GM23248 (cell line): ENCODE results near the gene FKBP10. TPM values are rescaled to one million over a fixed set of nuclear protein-coding genes. Genes with fewer than 3 reads are reported as not detected.

Experiments
- DNase-seq: peaks from one replicate; pipeline ENCODE4 v3.0.0-alpha.2; 2015
- H2AFZ ChIP-seq: fragments of 200-600 bp; sonication (generic); 2 replicates; pipeline ENCODE4 v1.6.1; 2016; ENCODE audit warnings: antibody characterized with exemption
- H3F3A ChIP-seq: fragments of 200-600 bp; sonication (generic); 2 replicates; pipeline ENCODE4 v1.6.1; 2016; ENCODE audit warnings: mild to moderate bottlenecking, antibody characterized with exemption, mixed run types; ENCODE audit not compliant: insufficient read depth
- H3K27ac ChIP-seq: fragments of 200-600 bp; sonication (generic); 2 replicates; pipeline ENCODE4 v1.5.1; 2016; ENCODE audit warnings: mild to moderate bottlenecking
- H3K27me3 ChIP-seq: fragments of 200-600 bp; sonication (generic); replicated peaks from 2 replicates; pipeline ENCODE4 v1.6.1; 2016; ENCODE audit warnings: mild to moderate bottlenecking; ENCODE audit not compliant: insufficient read depth
- H3K36me3 ChIP-seq: fragments of 200-600 bp; sonication (generic); 2 replicates; pipeline ENCODE4 v1.6.1; 2016; ENCODE audit warnings: low read depth, mild to moderate bottlenecking
- H3K4me1 ChIP-seq: fragments of 200-600 bp; sonication (generic); 2 replicates; pipeline ENCODE4 v1.6.1; 2016; ENCODE audit warnings: mild to moderate bottlenecking; ENCODE audit not compliant: insufficient read depth
- H3K4me2 ChIP-seq: fragments of 200-600 bp; sonication (generic); one replicate; pipeline ENCODE4 v1.6.1; 2016; ENCODE audit warnings: mild to moderate bottlenecking; ENCODE audit not compliant: unreplicated experiment
- H3K4me3 ChIP-seq: fragments of 200-600 bp; sonication (generic); 2 replicates; pipeline ENCODE4 v1.5.1; 2016; ENCODE audit warnings: mild to moderate bottlenecking
- H3K79me2 ChIP-seq: fragments of 200-600 bp; sonication (generic); 2 replicates; pipeline ENCODE4 v1.6.1; 2016; ENCODE audit warnings: mild to moderate bottlenecking; ENCODE audit not compliant: insufficient read depth
- H3K9ac ChIP-seq: fragments of 200-600 bp; sonication (generic); 2 replicates; pipeline ENCODE4 v1.6.1; 2016; ENCODE audit warnings: mild to moderate bottlenecking
- H3K9me2 ChIP-seq: fragments of 200-600 bp; sonication (generic); 2 replicates; pipeline ENCODE4 v1.6.1; 2016; ENCODE audit warnings: mixed run types, mild to moderate bottlenecking, moderate library complexity; ENCODE audit not compliant: insufficient read depth
- H3K9me3 ChIP-seq: fragments of 200-600 bp; sonication (generic); one replicate; pipeline ENCODE4 v1.6.1; 2017; ENCODE audit warnings: low read depth
- H4K20me1 ChIP-seq: fragments of 200-600 bp; sonication (generic); 2 replicates; pipeline ENCODE4 v1.6.0; 2016; ENCODE audit not compliant: insufficient read depth
- EZH2 ChIP-seq: fragments of 200-600 bp; sonication (generic); IDR thresholded peaks from 2 replicates; pipeline ENCODE4 v1.6.1; 2018; ENCODE audit warnings: antibody characterized with exemption, mild to moderate bottlenecking; ENCODE audit not compliant: insufficient read depth, poor library complexity, severe bottlenecking
- EZH2phosphoT487 ChIP-seq: fragments of 200-600 bp; sonication (generic); IDR thresholded peaks from 2 replicates; pipeline ENCODE4 v1.6.1; 2018; ENCODE audit warnings: antibody characterized with exemption, moderate library complexity, mild to moderate bottlenecking, low read depth; ENCODE audit not compliant: insufficient read depth
- WGBS, 2 experiments: methylation state at CpG; one replicate each; pipeline ENCODE4 v1.1.6; 2015 to 2017; ENCODE audit warnings: low lambda C conversion rate in 2 of 2, low coverage in 1 of 2; ENCODE audit errors: missing lambda C conversion rate in 2 of 2; 5-methylcytosine and 5-hydroxymethylcytosine counted together
- in situ Hi-C: fragments of 300-500 bp; cut with MboI; formaldehyde crosslinking; loops from 2 replicates; pipeline ENCODE4 v1.15.0; 2020
- polyA plus RNA-seq: library from polyadenylated mRNA; unstranded; fragments of >200 nt; fragmentation: Nextera tagmentation; extraction: Ambion mirVana; gene quantifications from 2 replicates; pipeline ENCODE4 v1.2.1, GENCODE V29; 2016
- total RNA-seq: library from RNA; depleted of rRNA; stranded (reverse); fragments of >200 nt; shearing (Covaris generic); gene quantifications from 2 replicates; pipeline ENCODE4 v1.2.3, GENCODE V29; 2014

The FKBP10 gene
- total and polyA plus RNA-seq, 2 experiments from 2014 or later: 81.5 to 759 TPM

GRCh38 chr17:41803049-41804020 lies 9.5 kb upstream of the FKBP10 start:
- H3K4me1 ChIP-seq: peaks cover 14% of the 10 kb centered on the region
- no peak overlapping the region for H3K9ac ChIP-seq
- no peaks in the 10 kb centered on the region for H3K9me2 ChIP-seq
- no peaks in the 10 kb centered on the region for H3K9me3 ChIP-seq
- H3K27ac ChIP-seq: no peak overlapping the region
- DNase-seq: no peak
- no peak overlapping the region for H3K4me3 ChIP-seq
- H4K20me1 ChIP-seq: no peaks in the 10 kb centered on the region
- H3K4me2 ChIP-seq: no peak overlapping the region
- H2AFZ ChIP-seq: no peak overlapping the region
- in situ Hi-C loops: no loop called here
- peaks cover under 1% of the 10 kb centered on the region; the same call in 1 of the 2 replicates for H3K79me2 ChIP-seq
- TF ChIP-seq EZH2 (no peak), EZH2phosphoT487 (no peak)
- no peaks in the 10 kb centered on the region for H3F3A ChIP-seq
- 52 to 56% methylated on average over 22 to 23 of the region's 24 CpGs for WGBS, 2 experiments
- no peaks in the 10 kb centered on the region for H3K27me3 ChIP-seq
- H3K36me3 ChIP-seq: no peaks in the 10 kb centered on the region

GRCh38 chr17:41806685-41807445 lies 5.9 kb upstream of the FKBP10 start:
- Histone ChIP-seq H3K4me2 (no peak overlapping the region), H3K9me3 (no peaks in the 10 kb centered on the region), H3K36me3 (no peaks in the 10 kb centered on the region; the same call in 1 of the 2 replicates), H3K27me3 (no peaks in the 10 kb centered on the region), H3K9me2 (no peaks in the 10 kb centered on the region), H3F3A (no peaks in the 10 kb centered on the region), H3K9ac (no peak overlapping the region), H4K20me1 (no peaks in the 10 kb centered on the region), H2AFZ (no peak overlapping the region), H3K4me1 (peaks cover 14% of the 10 kb centered on the region; the same call in 1 of the 2 replicates), H3K4me3 (no peak overlapping the region), H3K79me2 (peaks cover 31% of the 10 kb centered on the region), H3K27ac (no peak overlapping the region)
- no peak for TF ChIP-seq EZH2phosphoT487
- in situ Hi-C loops: no loop called here
- DNase-seq: no peak
- WGBS, 2 experiments: 86 to 89% methylated on average over 8 of the region's 8 CpGs

- H3K27me3 ChIP-seq: no peaks in the 10 kb centered on the region
- no peaks in the 10 kb centered on the region; the same call in 1 of the 2 replicates for H3K36me3 ChIP-seq
- H3K9me2 ChIP-seq: no peaks in the 10 kb centered on the region
- peak overlapping the region; percentile 79 for H3K27ac ChIP-seq
- TF ChIP-seq EZH2phosphoT487: no peak
- no peak for TF ChIP-seq EZH2
- peaks cover 65% of the 10 kb centered on the region for H3K79me2 ChIP-seq
- H3K4me3 ChIP-seq: peak overlapping the region; percentile 92
- no peaks in the 10 kb centered on the region for H4K20me1 ChIP-seq
- DNase-seq: peak; percentile 38
- H3K4me2 ChIP-seq: peak overlapping the region; percentile 98
- peak overlapping the region; percentile 97 for H3K9ac ChIP-seq
- H3F3A ChIP-seq: no peaks in the 10 kb centered on the region
- 11 to 20% methylated on average over 48 to 51 of the region's 58 CpGs for WGBS, 2 experiments
- H2AFZ ChIP-seq: peak overlapping the region; percentile 87
- peaks cover 28% of the 10 kb centered on the region for H3K4me1 ChIP-seq
- in situ Hi-C loops: no loop called here
- no peaks in the 10 kb centered on the region for H3K9me3 ChIP-seq
Measured at GRCh38 chr17:41810659-41811548, 1.9 kb upstream of the FKBP10 start.
